Measurements from ENCODE around the gene ZBED4. TPM values are rescaled to one million over a fixed set of nuclear protein-coding genes. Genes with fewer than 3 reads are reported as not detected.

Gene ZBED4
- total RNA-seq, 1 experiment from 2014 or later, result 23.0 TPM

- Mint-ChIP-seq H3K4me1 (peaks cover 12 to 13% of the 10 kb centered on the region in 2 experiments), H3K36me3 (ENCODE audit: insufficient read depth in 1 of 3, low read depth in 3 of 3) (peaks cover 43 to 50% (median 47%) of the 10 kb centered on the region in 3 experiments), H3K27me3 (ENCODE audit: low read depth) (no peaks in the 10 kb centered on the region), H3K9me3 (peaks cover 41 to 47% of the 10 kb centered on the region in 2 experiments), H3K4me3 (no peak overlapping the region), H3K27ac (no peak overlapping the region; a peak in 1 of 7 replicates)
- Histone ChIP-seq H2BK15ac (ENCODE audit: low read depth, low read length) (no peak overlapping the region), H2BK20ac (ENCODE audit: low read depth, low read length, poor library complexity, severe bottlenecking) (no peak overlapping the region), H4K8ac (replicated peaks; ENCODE audit: insufficient read length, low read depth, low read length) (no peak overlapping the region), H3K4me2 (ENCODE audit: insufficient read depth, insufficient read length, low read length) (no peak overlapping the region), H3K56ac (ENCODE audit: insufficient read length, low read depth, low read length) (no peak overlapping the region), H4K5ac (ENCODE audit: insufficient read length, low read depth, low read length) (no peak overlapping the region), H2BK12ac (ENCODE audit: insufficient read length, low read depth, low read length) (no peak overlapping the region), H3T11ph (ENCODE audit: low read length) (no peak overlapping the region), H2BK5ac (ENCODE audit: insufficient read length, low read length) (no peak overlapping the region), H4K91ac (ENCODE audit: insufficient read length, low read depth, low read length) (no peak overlapping the region), H3K9me3 (ENCODE audit: control insufficient read depth, low read depth, low read length) (peaks cover 4% of the 10 kb centered on the region), H3K9ac (ENCODE audit: extremely low read depth, insufficient read length, low read length) (no peak overlapping the region), H3K23me2 (ENCODE audit: insufficient read length, low read depth, low read length, poor library complexity, severe bottlenecking) (no peaks in the 10 kb centered on the region), H3K79me1 (ENCODE audit: insufficient read depth, low read depth, low read length, poor library complexity, severe bottlenecking) (peaks cover 12% of the 10 kb centered on the region), H3K4ac (ENCODE audit: low read depth, low read length) (no peak overlapping the region), H3K79me2 (ENCODE audit: insufficient read depth, low read length) (peaks cover 30% of the 10 kb centered on the region; the same call in 1 of the 2 replicates), H3K18ac (ENCODE audit: insufficient read length, low read depth, low read length) (no peak overlapping the region), H2AFZ (ENCODE audit: low read length) (no peak overlapping the region), H3K27me3 (ENCODE audit: insufficient read depth, low read length) (no peaks in the 10 kb centered on the region), H2BK120ac (ENCODE audit: low read depth, low read length, poor library complexity, severe bottlenecking) (no peak overlapping the region), H3K4me1 (ENCODE audit: insufficient read depth, low read length) (no peaks in the 10 kb centered on the region), H3K27ac (ENCODE audit: insufficient read length, low read depth, low read length) (no peak overlapping the region), H3K14ac (ENCODE audit: insufficient read depth, low read length) (no peak overlapping the region), H2AK5ac (ENCODE audit: insufficient read length, low read length) (no peak overlapping the region), H3K23ac (ENCODE audit: insufficient read length, low read depth, low read length) (no peak overlapping the region), H4K20me1 (ENCODE audit: control insufficient read depth, insufficient read depth, insufficient read length) (no peaks in the 10 kb centered on the region)
- no peak for TF ChIP-seq CTCF (conservative IDR thresholded peaks at IDR 0.05)
- no CpG with 5 or more reads among the region's 17 CpGs for WGBS (ENCODE audit: extremely low coverage, insufficient read length, low lambda C conversion rate)
- no peak for DNase-seq
Measured at GRCh38 chr22:49865156-49865555, 11.5 kb downstream of the ZBED4 start.

All from H9 (cell line).